ENCODE measurements around the gene LRP3. TPM values are rescaled to one million over a fixed set of nuclear protein-coding genes. Genes with fewer than 3 reads are reported as not detected.

The LRP3 gene
- total RNA-seq, 1 experiment from 2014 or later = 39.4 TPM

DNA sequence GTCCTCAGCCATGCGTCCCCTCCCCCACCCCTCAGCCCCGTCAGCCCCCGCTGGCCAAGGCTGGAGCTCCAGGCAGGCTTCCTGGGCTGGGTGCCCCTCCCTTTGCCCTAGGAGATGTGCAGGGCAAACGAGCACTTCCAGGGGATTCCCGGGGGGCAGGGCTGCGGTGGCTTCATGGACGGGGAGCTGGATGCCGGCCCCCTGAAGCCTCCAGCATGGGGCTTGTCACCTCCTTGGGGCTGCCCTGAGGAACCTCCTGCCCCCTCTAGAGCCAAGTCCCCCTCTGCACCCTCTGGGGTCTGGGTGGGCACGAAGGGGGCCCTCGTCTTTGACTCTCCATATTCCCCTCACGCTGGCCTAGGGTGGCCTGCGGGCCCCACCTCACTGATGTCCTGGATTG, 56.9 kb downstream of the LRP3 start:
- TF ChIP-seq EZH2 (IDR thresholded peaks at IDR 0.05; ENCODE audit: borderline replicate concordance, low read depth, low read length, poor library complexity, severe bottlenecking) = no peak
- TF ChIP-seq CTCF (conservative IDR thresholded peaks at IDR 0.05; ENCODE audit: low read depth, low read length) = no peak
- H3K4me3 ChIP-seq (ENCODE audit: low read depth, low read length, poor library complexity, severe bottlenecking) = no peak overlapping the region
- ChIA-PET POLR2A (ENCODE audit: low non-redundant PET) (no interaction called here), CTCF (no interaction called here)
- no peaks in the 10 kb centered on the region for H3K9me3 ChIP-seq (ENCODE audit: low read depth, low read length, poor library complexity, severe bottlenecking)
- no peak for DNase-seq (ENCODE audit: low spot score)
- no TSS peak for BruUV-seq (replicated peaks)
- no peaks in the 10 kb centered on the region for H3K36me3 ChIP-seq (ENCODE audit: insufficient read depth, low read length, poor library complexity, severe bottlenecking)
- intact Hi-C loops (cut with micrococcal nuclease; ENCODE audit: unreplicated experiment) = no loop called here
- H3K4me1 ChIP-seq (ENCODE audit: insufficient read depth, low read length, poor library complexity, severe bottlenecking) = no peaks in the 10 kb centered on the region
- H3K27me3 ChIP-seq (replicated peaks; ENCODE audit: insufficient read depth, low read depth, low read length, poor library complexity) = no peaks in the 10 kb centered on the region
- H3K27ac ChIP-seq (ENCODE audit: low read depth, low read length, poor library complexity, severe bottlenecking) = no peak overlapping the region

DNA sequence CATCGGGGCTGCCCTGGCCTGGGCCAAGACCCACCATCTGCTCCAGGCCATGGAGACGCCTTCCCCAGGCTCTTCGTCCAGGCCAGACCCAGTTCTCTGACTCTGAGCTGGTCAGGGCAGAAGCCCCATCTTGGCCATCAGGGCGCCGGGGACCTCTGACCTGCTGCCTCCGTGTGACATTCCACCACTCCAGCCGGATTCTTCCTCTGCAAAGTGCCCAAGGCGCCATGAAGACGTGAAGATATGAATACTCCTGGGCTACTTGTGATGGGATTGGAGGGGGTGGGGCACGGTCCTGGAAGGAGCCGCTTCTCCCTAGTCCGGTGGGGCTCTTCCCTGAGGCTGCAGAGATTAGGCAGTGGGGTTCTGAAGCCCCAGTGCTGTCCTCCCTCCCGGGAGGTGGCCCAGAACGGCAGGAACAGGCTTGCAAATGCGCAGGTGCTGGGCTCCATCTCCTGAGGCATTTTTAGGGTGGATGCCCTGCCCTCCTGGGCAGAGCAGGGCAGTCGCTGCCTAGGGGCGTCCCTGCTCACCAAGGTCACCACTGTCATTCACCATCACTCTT, 57.5 kb downstream of the LRP3 start:
- H3K4me1 ChIP-seq (ENCODE audit: insufficient read depth, low read length, poor library complexity, severe bottlenecking) = no peaks in the 10 kb centered on the region
- BruUV-seq (replicated peaks) = no TSS peak
- H3K9me3 ChIP-seq (ENCODE audit: low read depth, low read length, poor library complexity, severe bottlenecking) = no peaks in the 10 kb centered on the region
- H3K4me3 ChIP-seq (ENCODE audit: low read depth, low read length, poor library complexity, severe bottlenecking) = no peak overlapping the region
- TF ChIP-seq EZH2 (IDR thresholded peaks at IDR 0.05; ENCODE audit: borderline replicate concordance, low read depth, low read length, poor library complexity, severe bottlenecking) (no peak), CTCF (conservative IDR thresholded peaks at IDR 0.05; ENCODE audit: low read depth, low read length) (no peak)
- H3K27ac ChIP-seq (ENCODE audit: low read depth, low read length, poor library complexity, severe bottlenecking) = no peak overlapping the region
- intact Hi-C loops (cut with micrococcal nuclease; ENCODE audit: unreplicated experiment) = no loop called here
- POLR2A ChIA-PET (ENCODE audit: low non-redundant PET) = no interaction called here
- H3K36me3 ChIP-seq (ENCODE audit: insufficient read depth, low read length, poor library complexity, severe bottlenecking) = no peaks in the 10 kb centered on the region
- no peaks in the 10 kb centered on the region for H3K27me3 ChIP-seq (replicated peaks; ENCODE audit: insufficient read depth, low read depth, low read length, poor library complexity)
- DNase-seq (ENCODE audit: low spot score) = no peak
- CTCF ChIA-PET = no interaction called here

- H3K4me3 ChIP-seq (ENCODE audit: low read depth, low read length, poor library complexity, severe bottlenecking) = no peak overlapping the region
- H3K27ac ChIP-seq (ENCODE audit: low read depth, low read length, poor library complexity, severe bottlenecking) = no peak overlapping the region
- ChIA-PET POLR2A (ENCODE audit: low non-redundant PET) (no interaction called here), CTCF (no interaction called here)
- H3K9me3 ChIP-seq (ENCODE audit: low read depth, low read length, poor library complexity, severe bottlenecking) = no peaks in the 10 kb centered on the region
- DNase-seq (ENCODE audit: low spot score) = no peak
- no peaks in the 10 kb centered on the region for H3K27me3 ChIP-seq (replicated peaks; ENCODE audit: insufficient read depth, low read depth, low read length, poor library complexity)
- no peaks in the 10 kb centered on the region for H3K4me1 ChIP-seq (ENCODE audit: insufficient read depth, low read length, poor library complexity, severe bottlenecking)
- TF ChIP-seq CTCF (conservative IDR thresholded peaks at IDR 0.05; ENCODE audit: low read depth, low read length) (no peak), EZH2 (IDR thresholded peaks at IDR 0.05; ENCODE audit: borderline replicate concordance, low read depth, low read length, poor library complexity, severe bottlenecking) (no peak)
- intact Hi-C loops (cut with micrococcal nuclease; ENCODE audit: unreplicated experiment) = no loop called here
- H3K36me3 ChIP-seq (ENCODE audit: insufficient read depth, low read length, poor library complexity, severe bottlenecking) = no peaks in the 10 kb centered on the region
- BruUV-seq (replicated peaks) = no TSS peak
These were observed 58.4 kb downstream of the LRP3 start for GRCh38 chr19:33252418-33252962.

All from A673 (cell line).